ENCODE data around the gene SGPP2.

SGPP2 gene

DNA sequence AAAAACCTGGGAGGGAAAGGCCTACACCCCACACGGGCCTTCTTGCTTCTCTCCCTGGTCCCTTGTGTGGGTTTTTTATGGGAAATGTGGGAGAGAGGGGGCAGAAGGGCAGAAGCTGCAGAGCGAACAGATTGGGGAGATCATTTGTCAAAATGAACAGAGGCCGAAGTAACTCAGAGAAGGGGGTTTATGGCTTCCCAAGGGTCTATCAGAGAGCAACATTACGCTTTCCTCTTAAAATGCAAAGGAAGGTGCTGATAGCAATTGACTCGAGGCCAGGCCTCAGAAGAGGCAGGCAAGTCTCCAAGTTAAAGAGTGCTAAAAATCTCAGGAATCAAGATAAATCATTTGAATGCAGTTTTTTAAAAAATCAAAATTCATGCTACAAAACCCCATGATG is 101.5 kb downstream of the SGPP2 start:
- no peak for DNase-seq

DNA sequence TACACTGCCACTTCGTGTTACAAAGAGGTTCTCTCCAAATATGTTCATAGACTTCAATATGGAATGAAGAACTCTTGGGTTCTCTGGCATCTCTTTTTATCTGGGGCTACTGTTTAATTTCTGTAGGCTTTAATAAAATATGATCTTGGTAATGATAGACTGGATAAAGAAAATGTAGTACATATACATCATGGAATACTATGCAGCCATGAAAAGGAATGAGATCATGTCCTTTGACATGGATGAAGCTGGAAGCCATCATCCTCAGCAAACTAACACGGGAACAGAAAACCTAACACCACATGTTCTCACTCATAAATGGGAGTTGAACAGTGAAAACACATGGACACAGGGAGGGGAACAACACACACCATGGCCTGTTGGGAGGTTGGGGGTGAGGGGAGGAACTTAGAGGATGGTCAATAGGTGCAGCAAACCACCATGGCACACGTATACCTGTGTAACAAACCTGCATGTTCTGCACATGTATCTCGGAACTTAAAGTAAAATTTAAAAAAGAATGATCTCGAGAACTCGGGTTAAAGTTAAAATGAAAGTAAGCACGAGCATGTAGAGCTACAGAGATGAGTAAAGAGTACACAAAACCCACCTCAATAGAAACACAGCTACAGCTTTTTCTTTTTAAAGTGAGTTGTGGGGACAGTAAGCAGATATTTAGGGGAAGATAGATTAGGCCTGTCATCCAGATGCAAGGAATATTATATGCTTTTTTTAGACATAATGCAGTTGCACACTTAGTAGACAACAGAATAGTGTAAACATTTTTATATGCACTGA is 102.3 kb downstream of the SGPP2 start:
- DNase-seq, result no peak

DNA sequence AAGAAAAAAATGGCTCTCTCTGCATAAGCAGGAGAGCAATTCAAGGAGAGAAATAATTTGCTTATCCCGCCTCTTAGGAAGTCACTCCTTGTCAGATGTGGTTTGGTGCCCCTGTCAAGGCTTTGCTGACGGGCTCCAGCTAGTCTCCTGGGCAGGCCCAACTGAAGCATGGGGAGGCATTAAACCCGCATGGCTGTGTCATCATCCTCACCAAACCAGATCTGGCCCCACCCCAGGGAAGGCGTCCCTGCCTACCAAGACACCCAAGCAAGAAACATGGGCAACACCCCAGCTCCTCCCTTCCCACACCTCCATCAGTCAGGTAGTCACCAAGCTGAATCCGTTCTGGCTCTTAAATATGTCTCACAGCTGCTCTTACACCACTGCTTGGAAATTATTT is 108.0 kb downstream of the SGPP2 start:
- no peak for DNase-seq

DNA sequence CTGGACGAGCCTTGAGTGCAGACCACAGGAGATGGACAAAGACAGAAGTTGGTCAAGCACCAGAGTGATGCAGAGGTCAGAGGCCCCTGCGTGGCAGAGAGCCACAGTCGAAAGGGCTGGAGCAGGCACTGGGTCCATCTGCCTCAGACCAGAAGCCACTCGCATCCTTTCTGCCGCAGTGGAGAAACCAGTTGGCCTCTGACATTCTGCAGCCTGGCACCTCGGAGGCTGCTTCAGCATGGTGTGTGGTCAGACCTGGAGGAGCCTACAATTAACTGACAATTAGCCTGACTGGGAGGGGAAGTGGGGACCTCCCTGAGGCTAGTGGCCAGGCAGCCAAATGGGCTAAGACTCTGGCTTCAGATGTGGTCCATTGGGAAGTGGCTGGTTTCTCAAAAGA is 111.1 kb downstream of the SGPP2 start:
- DNase-seq, result no peak

DNA sequence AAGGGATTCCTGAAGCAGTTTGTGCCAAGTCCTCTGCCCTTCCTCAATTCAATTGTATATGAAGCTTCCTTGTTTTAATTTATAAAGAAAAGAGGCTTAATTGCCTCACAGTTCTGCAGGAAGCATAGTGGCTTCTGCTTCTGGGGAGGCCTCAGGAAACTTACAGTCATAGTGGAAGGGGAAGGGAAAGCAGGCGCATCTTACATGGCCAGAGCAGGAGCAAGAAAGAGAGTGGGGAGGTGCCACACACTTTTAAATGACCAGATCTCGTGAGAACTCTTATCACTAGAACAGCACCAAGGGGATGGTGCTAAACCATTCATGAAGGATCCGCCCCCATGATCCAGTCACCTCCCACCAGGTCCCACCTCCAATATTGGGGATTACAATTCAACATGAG is 114.2 kb downstream of the SGPP2 start:
- DNase-seq, result no peak

DNA sequence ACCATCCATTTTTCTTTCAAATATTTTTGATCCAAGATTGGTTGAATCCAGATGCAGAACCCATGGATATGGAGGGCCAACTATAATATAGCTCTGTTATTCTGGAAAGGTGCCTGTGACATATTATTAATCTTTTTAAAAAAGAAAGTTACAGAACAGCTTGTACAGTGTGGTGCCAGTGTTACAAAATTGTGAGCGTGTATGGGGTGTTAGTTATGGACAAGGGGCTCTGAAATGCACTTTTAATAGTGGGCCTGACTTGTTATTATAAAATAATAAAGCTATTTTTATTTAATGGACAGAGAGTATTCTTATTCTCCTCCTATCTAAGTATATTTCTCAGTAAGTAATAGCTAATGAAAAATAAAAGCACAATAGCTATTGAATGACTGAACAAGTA is 120.3 kb downstream of the SGPP2 start:
- no peak for DNase-seq

DNA sequence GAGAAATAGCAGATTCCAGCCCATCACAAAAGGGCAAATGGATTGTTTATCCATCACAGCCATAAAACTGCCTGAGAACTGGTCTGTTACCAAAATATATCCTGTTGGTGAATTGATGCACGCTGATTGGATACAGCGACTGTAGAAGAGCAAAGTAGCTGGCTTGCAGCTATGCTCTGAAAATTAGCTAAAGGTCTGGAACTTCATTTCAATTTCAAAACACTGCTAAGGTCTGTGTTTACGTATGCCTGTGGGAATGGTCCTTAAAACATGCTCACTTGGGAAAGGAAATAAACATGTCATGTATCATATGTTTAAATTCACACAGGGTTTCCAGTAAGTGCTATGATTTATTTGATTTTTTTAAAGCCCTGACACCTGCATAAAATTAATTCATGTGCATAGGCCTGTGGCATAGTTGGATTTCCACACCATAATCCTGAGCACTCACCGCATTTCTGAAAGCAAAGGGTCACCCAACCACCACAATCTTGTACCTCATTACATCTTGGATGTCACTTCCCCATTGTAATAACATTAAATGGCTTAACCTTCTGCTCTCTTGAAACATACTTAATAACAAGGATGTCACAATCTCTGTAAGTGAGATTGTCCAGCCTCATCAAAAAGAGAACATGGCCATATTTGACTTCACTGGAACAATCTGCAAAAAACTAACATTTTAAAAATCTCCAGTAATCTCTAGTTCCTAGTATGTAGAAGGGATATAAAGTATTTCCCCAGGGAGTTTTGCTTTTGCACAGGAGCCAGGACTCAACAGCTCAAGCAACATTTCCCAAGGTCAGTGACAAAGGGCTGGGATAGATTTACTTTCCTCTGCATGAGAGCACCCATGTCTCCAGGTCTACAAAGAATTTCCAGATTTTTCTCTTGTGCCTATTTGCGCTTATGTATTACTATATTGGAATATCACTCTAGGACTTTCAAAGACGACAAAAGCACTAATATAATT is 121.8 kb downstream of the SGPP2 start:
- no peak for DNase-seq

DNA sequence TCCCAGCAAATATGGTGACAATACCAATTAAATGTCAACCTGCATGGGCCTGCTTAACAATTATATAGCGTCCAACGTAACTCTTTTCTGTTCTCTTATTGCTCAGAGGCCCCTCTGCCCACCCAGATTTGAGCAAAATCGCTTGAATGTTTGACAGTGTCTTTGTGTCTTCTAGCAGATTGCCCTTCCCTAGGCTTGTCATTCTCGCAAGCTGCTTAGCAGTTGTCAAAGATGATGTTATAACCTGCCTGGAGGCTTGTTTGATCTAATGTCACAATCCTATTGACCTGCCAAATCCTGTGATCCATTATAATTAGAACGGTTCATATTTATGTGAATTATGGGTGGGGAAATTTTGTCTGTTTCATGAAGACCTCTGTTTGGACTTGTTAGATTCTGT is 122.7 kb downstream of the SGPP2 start:
- DNase-seq, result no peak

DNA sequence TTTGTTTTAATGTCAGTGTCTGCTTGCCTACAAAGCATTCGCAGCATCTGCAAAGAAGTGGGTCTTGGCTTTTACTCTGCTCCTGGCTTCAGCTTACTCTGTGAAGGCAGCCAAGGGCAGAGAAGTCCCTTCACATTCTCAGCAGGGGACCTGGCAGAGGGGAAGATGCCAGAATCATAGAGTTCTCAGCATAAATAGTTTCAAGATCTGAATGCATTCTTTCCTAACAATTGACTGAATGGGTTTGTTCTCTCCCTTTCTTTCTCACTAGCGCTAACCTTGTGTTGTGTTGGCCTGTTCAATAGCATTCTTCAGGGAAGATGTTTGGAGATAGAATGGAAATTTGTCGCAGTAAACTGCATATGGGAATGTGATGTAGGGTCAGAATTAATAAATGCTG is 124.6 kb downstream of the SGPP2 start:
- DNase-seq, result peak in 2 of 56 donors; percentile 2 to 9

DNA sequence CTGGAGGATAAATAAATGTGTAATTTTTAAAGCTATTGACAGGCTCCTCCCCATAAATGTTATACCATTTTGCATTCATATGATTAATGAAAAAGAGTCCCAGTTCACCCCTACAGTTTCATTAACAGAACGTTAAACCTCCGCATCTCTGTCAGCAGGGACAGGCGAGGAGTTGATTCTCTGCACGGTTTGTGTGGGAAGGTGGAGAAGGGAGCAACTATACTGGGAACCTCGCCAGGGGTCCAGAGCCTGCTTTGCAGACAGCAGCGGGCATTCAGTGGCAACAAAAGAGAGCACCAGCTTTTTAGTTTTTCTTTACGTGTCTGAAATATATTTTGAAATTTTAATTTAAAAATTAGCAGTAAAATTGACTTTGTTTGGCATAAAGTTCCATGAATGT is 130.2 kb downstream of the SGPP2 start:
- DNase-seq, result peak in 1 of 56 donors; percentile 2

DNA sequence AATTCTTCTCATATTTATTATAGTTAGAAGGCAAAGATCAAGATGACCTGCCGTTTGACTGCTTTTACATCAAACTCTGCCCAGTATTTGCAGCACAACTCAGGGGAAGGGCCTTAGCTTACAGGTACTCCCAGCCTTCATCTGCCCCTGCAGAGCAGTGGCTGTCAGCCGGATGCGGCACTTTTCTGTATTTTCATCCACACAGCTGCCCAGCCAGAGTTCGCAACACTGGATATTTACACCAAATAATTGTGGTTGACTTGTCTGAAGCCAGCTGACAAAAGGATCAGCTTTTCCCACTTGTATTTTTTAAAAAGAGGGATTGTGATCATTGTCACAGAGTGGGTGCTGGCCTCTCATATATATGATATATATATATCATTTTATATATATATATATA is 136.8 kb downstream of the SGPP2 start:
- no peak for DNase-seq

DNA sequence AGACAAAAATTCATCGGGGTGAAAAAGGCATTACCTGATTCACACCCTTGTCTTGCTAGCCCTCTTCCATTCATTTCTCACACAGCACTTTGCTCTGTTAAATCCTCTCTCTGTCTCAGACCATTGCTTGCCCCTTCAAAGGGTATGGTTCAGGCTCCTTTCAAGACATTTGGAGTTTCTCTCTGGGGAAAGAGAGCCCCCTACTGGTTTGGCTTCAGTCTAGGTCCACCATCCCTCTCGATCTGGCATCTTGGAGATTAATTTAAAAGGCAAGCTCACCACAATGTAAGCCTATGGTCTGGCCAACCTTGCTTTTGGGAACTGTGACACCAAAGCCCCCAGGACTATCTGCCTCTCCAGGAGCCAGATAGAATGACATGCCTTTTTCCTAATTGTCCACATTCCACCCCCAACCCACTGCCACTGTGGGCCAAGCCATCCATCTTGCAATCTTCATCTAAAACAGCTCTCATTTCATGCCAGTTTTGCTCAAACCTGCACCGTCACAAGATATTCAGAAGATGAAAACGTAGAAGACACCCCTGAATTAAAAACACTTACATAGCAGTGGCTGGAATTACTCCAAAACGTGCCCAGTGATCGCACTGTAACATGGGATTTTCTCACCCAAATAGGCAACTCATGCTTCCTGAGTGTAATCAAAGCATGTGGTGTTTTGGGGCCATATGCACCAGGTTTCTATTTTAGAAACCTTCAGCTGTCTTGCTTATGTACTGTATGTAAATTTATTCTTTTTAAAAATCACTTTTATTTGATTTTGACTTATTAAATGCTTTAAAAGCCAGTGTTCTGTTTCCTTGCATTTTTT is 137.7 kb downstream of the SGPP2 start:
- peak in 14 of 56 donors; percentile 2 to 39 (median 12) for DNase-seq

DNA sequence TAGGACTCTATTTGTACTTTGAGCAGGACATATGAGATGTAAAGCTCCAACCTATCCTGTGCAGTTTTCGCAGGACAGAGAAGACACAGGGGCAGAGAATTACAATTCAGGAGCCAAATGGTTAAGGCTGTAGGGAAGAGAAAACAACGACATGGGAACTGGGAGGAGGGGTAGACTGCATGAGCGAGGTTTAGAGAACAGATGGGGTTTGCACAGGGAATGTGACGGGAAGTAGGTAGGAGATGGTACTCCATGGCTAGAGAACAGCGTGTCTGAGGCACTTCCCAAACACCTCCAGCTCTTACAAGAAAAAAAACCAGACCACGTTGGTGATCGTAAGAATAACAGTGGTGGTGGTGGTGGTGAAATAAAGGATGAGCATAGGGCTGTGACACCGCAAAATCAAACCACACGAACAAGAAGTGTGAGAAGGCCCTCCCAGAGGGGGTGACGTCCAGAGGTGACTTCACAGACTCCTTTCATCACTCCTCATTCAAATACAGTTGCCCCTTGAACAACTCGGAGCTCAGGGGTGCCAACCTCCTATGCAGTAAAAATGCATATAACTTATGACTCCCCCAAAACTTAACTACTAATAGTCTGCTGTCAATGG is 138.9 kb downstream of the SGPP2 start:
- no peak for DNase-seq

DNA sequence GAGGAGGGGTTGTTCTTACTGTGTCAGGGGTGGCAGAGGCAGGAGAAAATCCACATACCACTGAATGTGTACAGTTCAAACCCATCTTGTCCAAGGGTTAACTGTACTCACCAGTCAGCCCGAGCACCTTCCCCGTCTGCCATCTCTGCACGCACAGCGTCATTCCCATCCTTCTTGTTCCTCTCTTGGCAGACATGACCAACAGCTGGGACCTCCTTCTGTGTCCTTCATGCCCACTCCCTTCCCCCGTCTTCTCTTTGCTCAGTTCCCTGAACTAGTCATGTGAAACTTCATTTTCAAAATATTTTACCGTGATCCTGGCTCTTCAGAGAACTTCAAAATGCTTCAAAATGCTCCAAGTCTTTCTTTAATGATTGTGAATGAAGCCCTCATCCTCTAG is 139.6 kb downstream of the SGPP2 start:
- DNase-seq, result no peak

DNA sequence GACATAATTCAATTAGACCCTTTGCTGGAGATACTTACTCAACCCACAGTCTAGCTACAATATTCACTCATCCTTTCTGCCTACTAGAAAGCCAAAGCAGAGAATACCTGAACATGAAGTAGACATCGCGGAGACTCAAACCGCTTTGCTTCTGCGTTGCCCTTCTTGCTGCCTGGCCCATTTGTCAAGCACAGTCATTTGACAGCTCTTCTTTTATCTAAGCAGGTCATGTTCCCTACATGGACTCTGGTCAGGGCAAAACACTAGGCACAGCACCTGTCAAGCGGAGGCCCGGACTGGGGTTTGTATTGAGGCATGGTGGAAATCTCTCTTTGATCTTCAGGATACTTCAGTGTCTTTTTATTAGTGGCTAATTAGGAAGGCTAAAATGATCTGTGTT is 141.9 kb downstream of the SGPP2 start:
- no peak for DNase-seq

DNA sequence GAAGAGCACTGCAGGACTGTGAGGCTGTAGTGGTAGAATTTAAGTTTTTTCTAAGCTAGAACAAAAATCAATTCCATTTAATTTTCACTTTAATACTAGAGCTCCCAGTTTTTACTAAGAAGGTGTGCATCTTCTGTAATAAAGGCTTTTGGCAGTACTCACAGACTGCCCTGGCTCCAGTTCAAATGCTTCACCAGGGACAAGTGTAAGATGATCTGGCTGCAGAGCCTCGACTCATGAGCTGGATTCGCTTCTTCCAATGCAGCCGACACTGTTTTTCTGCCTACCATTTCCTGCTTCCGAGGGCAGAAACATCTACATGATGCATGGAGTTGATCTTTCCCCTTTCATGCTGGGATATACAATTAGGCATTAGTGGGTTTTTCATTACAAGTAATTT is 144.5 kb downstream of the SGPP2 start:
- DNase-seq, result no peak

DNA sequence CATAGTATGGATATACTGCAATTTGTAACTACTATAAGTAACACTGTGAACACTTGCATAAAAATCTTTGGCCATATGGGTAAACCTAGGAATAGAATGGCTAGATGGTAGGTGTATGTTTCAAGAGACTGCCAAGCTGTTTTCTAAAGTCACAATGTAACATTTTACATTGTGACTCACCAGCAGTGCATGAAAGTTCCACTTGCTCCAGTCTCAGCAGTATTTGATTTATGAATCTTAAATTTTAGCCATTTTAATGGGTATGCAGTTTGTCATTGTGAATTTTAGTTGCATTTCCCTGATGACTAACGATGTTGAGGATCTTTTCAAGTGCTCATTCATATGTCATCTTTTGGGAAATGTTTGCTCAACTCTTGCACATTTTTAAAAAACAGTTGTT is 145.5 kb downstream of the SGPP2 start:
- DNase-seq, result no peak

DNA sequence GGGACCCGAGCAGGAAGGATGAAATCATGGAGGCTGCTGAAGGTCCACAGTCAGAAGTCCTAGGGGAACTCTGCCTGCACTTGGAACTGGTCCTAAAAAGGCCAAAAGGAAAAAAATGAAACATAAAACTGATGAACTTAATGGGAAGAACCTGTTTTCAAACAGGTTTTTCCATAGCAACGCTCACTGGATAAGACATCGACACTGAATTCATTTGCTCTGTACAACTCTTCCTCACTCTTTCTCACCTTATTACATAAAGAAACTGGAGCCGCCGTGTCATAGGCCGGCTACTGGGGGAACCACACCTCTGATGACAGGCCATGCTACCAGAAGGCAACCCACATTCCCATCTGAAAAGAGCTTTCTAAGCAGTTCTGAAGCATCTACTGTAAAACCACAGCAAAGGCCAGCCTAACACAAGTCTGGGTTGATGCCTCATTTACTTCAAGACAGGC is 147.9 kb downstream of the SGPP2 start:
- DNase-seq, result no peak

DNA sequence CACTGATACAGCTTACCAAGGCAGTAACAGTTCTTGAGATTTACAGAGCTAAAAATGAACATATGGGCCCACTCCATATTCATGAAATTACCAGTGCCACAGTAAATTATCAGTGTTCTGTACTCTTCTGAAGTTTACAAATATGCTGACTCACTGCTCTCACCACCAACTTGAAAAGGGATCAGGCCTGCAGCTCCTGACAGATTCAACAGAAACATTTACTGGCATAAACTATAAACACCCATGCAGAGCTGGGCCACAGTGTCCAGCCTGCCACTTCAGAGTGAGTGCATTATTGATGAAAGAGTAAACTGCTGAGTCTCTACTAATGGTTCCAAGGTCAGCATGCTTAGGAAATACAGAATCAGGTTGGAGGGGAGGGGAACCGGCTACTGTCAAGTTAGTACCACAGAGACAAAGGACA is 148.4 kb downstream of the SGPP2 start:
- DNase-seq, result peak in 3 of 56 donors; percentile 4 to 15 (median 9)

DNA sequence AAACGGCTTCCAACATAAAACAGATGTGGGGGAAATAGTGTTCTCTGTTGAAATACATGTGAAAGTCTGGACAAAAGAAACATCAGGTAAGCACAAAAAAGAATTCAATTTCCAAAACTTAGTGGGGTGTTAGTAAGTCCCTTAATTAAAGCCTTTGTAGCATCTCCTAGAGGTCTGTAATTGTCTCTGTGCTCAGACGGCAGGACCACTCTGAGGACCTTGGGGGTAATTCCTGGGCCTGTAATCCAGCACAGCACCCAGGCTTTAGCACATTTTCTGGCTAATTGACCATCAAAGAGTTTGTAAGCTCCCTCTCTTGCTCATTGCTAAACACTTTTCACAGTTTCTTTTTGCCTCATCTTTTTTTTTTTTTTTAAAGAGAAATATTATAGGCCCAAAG is 151.3 kb downstream of the SGPP2 start:
- no peak for DNase-seq
